GM23338 (cell line): ENCODE data around the gene NAP1L4. TPM values are rescaled to one million over a fixed set of nuclear protein-coding genes. Genes with fewer than 3 reads are reported as not detected.
A peak's percentile ranks its signal among the peaks of the same experiment; 100 is the strongest.

Source experiments
- ATAC-seq: fragments of 200-7000 bp; cut with Tn5 transposase; 3 replicates; pipeline ENCODE4 v1.9.1; 2020
- DNase-seq: peaks from one replicate; pipeline ENCODE4 v3.0.0-alpha.2; 2015; ENCODE audit warnings: low spot score
- H2AFZ ChIP-seq: fragments of 200-600 bp; sonication (generic); 2 replicates; pipeline ENCODE4 v1.8.0; 2016; ENCODE audit warnings: antibody characterized with exemption, mild to moderate bottlenecking, moderate library complexity
- H3F3A ChIP-seq: fragments of 200-600 bp; sonication (generic); replicated peaks from 2 replicates; pipeline ENCODE4 v1.8.0; 2017; ENCODE audit warnings: antibody characterized with exemption, mixed run types, low read depth
- H3K27ac ChIP-seq: fragments of 200-600 bp; sonication (generic); 2 replicates; pipeline ENCODE4 v1.6.1; 2016; ENCODE audit warnings: low read depth
- H3K27me3 ChIP-seq: fragments of 200-600 bp; sonication (generic); 2 replicates; pipeline ENCODE4 v1.8.0; 2016; ENCODE audit warnings: mild to moderate bottlenecking, mixed run types, moderate library complexity; ENCODE audit not compliant: insufficient read depth
- H3K36me3 ChIP-seq: fragments of 200-600 bp; sonication (generic); 2 replicates; pipeline ENCODE4 v1.8.0; 2016; ENCODE audit warnings: mild to moderate bottlenecking; ENCODE audit not compliant: insufficient read depth
- H3K4me1 ChIP-seq: fragments of 200-600 bp; sonication (generic); 2 replicates; pipeline ENCODE4 v1.8.0; 2016; ENCODE audit warnings: mild to moderate bottlenecking, moderate library complexity; ENCODE audit not compliant: insufficient read depth
- H3K4me2 ChIP-seq: fragments of 200-600 bp; sonication (generic); 2 replicates; pipeline ENCODE4 v1.7.1; 2017; ENCODE audit warnings: mixed run types
- H3K4me3 ChIP-seq: fragments of 200-600 bp; sonication (generic); 2 replicates; pipeline ENCODE4 v1.6.1; 2016; ENCODE audit warnings: mixed run types
- H3K79me2 ChIP-seq: fragments of 200-600 bp; sonication (generic); replicated peaks from 2 replicates; pipeline ENCODE4 v1.8.0; 2017; ENCODE audit warnings: mild to moderate bottlenecking; ENCODE audit not compliant: insufficient read depth
- H3K9me2 ChIP-seq: fragments of 200-600 bp; sonication (generic); 2 replicates; pipeline ENCODE4 v1.8.0; 2017; ENCODE audit not compliant: insufficient read depth
- H4K20me1 ChIP-seq: fragments of 200-600 bp; sonication (generic); replicated peaks from 2 replicates; pipeline ENCODE4 v1.8.0; 2017; ENCODE audit warnings: mild to moderate bottlenecking; ENCODE audit not compliant: insufficient read depth
- H3K27ac Mint-ChIP-seq: 2 replicates; pipeline ENCODE4 v1.8.0; 2020; ENCODE audit warnings: inconsistent platforms, mild to moderate bottlenecking, moderate library complexity, mixed read lengths
- H3K27me3 Mint-ChIP-seq: 3 replicates; pipeline ENCODE4 v1.8.0; 2022; ENCODE audit warnings: low read depth, mild to moderate bottlenecking, moderate library complexity, mixed read lengths, inconsistent platforms; ENCODE audit not compliant: insufficient read depth, poor library complexity
- H3K36me3 Mint-ChIP-seq: 3 replicates; pipeline ENCODE4 v1.8.0; 2021; ENCODE audit warnings: low read depth, mild to moderate bottlenecking, inconsistent platforms, moderate library complexity, mixed read lengths
- H3K4me1 Mint-ChIP-seq: 3 replicates; pipeline ENCODE4 v1.8.0; 2020; ENCODE audit warnings: mild to moderate bottlenecking, inconsistent platforms, mixed read lengths
- H3K4me3 Mint-ChIP-seq: 3 replicates; pipeline ENCODE4 v1.8.0; 2021; ENCODE audit warnings: moderate library complexity, mild to moderate bottlenecking, inconsistent platforms, mixed read lengths
- H3K9me3 Mint-ChIP-seq: 3 replicates; pipeline ENCODE4 v1.8.0; 2020; ENCODE audit warnings: moderate library complexity, mild to moderate bottlenecking, inconsistent platforms, mixed read lengths
- CREB1 ChIP-seq: fragments of 250-450 bp; sonication (Bioruptor Pico); IDR thresholded peaks from 2 replicates; pipeline ENCODE4 v1.5.0; 2020; ENCODE audit warnings: low read depth, mild to moderate bottlenecking, moderate library complexity
- CTCF ChIP-seq, 2 experiments: fragments of 200-600 bp in 1 of 2; sonication (generic) in 1 of 2; conservative IDR thresholded peaks; 2 replicates each; pipeline versions ENCODE4 v1.5.1 to v1.6.1; 2016 to 2017; ENCODE audit warnings: antibody characterized with exemption in 2 of 2, low read depth in 2 of 2, mild to moderate bottlenecking in 2 of 2, moderate library complexity in 1 of 2
- ETS1 ChIP-seq: IDR thresholded peaks from 2 replicates; pipeline ENCODE4 v1.6.1; 2016; ENCODE audit warnings: antibody characterized with exemption
- EZH2phosphoT487 ChIP-seq: fragments of 200-600 bp; sonication (generic); IDR thresholded peaks from one replicate; pipeline ENCODE4 v1.8.1; 2018; ENCODE audit warnings: antibody characterized with exemption; ENCODE audit not compliant: unreplicated experiment
- JUNB ChIP-seq: IDR thresholded peaks from one replicate; pipeline ENCODE4 v1.6.1; 2016; ENCODE audit warnings: antibody characterized with exemption; ENCODE audit not compliant: unreplicated experiment
- NANOG ChIP-seq: IDR thresholded peaks from 2 replicates; pipeline ENCODE4 v1.6.1; 2016; ENCODE audit warnings: antibody characterized with exemption, borderline replicate concordance
- polyA plus RNA-seq: library from polyadenylated mRNA; unstranded; fragments of >200 nt; fragmentation: Nextera tagmentation; extraction: Ambion mirVana; gene quantifications from 2 replicates; pipeline ENCODE4 v1.2.1, GENCODE V29; 2016
- total RNA-seq: library from RNA; depleted of rRNA; stranded (reverse); fragments of >200 nt; shearing (Covaris generic); gene quantifications from 2 replicates; pipeline ENCODE4 v1.2.3, GENCODE V29; 2014

NAP1L4 gene
- total and polyA plus RNA-seq, 2 experiments from 2014 or later: 181 to 189 TPM

- H3K79me2 ChIP-seq: peaks cover 8% of the 10 kb centered on the region
- Mint-ChIP-seq H3K27me3 (peaks cover 16% of the 10 kb centered on the region), H3K27ac (no peak overlapping the region), H3K9me3 (peaks cover 3% of the 10 kb centered on the region; the same call in 1 of the 3 replicates), H3K4me3 (peak overlapping the region; percentile 6; the same call in 2 of the 3 replicates), H3K4me1 (peaks cover 45% of the 10 kb centered on the region), H3K36me3 (peaks cover 55% of the 10 kb centered on the region)
- H3K9me2 ChIP-seq: no peaks in the 10 kb centered on the region
- peak overlapping the region; percentile 63 for H3K4me2 ChIP-seq
- H3K4me3 ChIP-seq: peak overlapping the region; percentile 21; the same call in 1 of the 2 replicates
- DNase-seq (peak; percentile 92), ATAC-seq (peak; percentile 78)
- H3K27me3 ChIP-seq: no peaks in the 10 kb centered on the region
- H3K4me1 ChIP-seq: peaks cover 38% of the 10 kb centered on the region
- peaks cover 48% of the 10 kb centered on the region for H3F3A ChIP-seq
- H3K36me3 ChIP-seq: peaks cover 5% of the 10 kb centered on the region; the same call in 1 of the 2 replicates
- TF ChIP-seq NANOG (no peak), CREB1 (CRISPR knock-in tag) (no peak), CTCF (conservative IDR thresholded peaks at IDR 0.05; ENCODE audit: low read depth in 2 of 2) (no peak), JUNB (no peak), ETS1 (no peak)
- H4K20me1 ChIP-seq: peaks cover 33% of the 10 kb centered on the region
- no peak overlapping the region for H2AFZ ChIP-seq
- peak overlapping the region; percentile 39 for H3K27ac ChIP-seq
Observed at GRCh38 chr11:2945031-2945756, 46.9 kb downstream of the NAP1L4 start.

DNA sequence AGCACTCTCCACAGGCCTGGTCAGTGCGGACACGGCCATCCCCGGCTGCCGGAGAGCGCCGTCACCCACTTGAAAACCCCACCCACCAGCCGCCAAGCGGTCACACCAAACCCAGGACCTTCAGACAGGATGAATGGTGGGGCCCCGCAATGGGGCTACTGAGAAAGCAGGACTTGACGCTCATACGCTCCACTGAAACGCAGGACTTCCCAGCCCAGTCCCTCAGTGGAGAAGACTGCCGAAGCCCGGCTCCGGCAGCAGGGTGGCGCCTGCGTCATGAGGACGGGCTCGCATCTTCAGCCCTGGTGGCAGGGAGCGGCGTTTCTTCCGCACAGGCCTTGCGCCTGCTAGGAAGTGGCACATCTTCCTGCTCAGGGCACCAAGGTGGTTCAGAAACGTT, 47.6 kb downstream of the NAP1L4 start:
- Mint-ChIP-seq H3K27me3 (peaks cover 20% of the 10 kb centered on the region), H3K4me3 (no peak overlapping the region), H3K27ac (no peak overlapping the region), H3K4me1 (peaks cover 45% of the 10 kb centered on the region), H3K9me3 (peaks cover 8% of the 10 kb centered on the region), H3K36me3 (peaks cover 52% of the 10 kb centered on the region)
- Histone ChIP-seq H3F3A (peaks cover 43% of the 10 kb centered on the region), H2AFZ (no peak overlapping the region), H3K4me2 (no peak overlapping the region), H3K79me2 (peaks cover 8% of the 10 kb centered on the region), H4K20me1 (peaks cover 28% of the 10 kb centered on the region), H3K4me3 (no peak overlapping the region), H3K27me3 (no peaks in the 10 kb centered on the region), H3K36me3 (peaks cover 5% of the 10 kb centered on the region; the same call in 1 of the 2 replicates), H3K4me1 (peaks cover 38% of the 10 kb centered on the region), H3K9me2 (no peaks in the 10 kb centered on the region), H3K27ac (no peak overlapping the region)
- DNase-seq (peak; percentile 36), ATAC-seq (peak; percentile 3; the same call in 1 of the 3 replicates)
- peak in 1 of 2 experiments; percentile 29; a peak in 1 of 4 replicates for TF ChIP-seq CTCF (conservative IDR thresholded peaks at IDR 0.05; ENCODE audit: low read depth in 2 of 2)
- no peak for TF ChIP-seq ETS1
- no peak for TF ChIP-seq EZH2phosphoT487
